B cell (primary cell): ENCODE data around the gene ERRFI1. TPM values are rescaled to one million over a fixed set of nuclear protein-coding genes. Genes with fewer than 3 reads are reported as not detected.

Experiments used
- ATAC-seq: fragments of 200-7000 bp; cut with Tn5 transposase; one replicate; pipeline ENCODE4 v1.10.0; 2021; ENCODE audit warnings: low read depth, mild to moderate bottlenecking, moderate number of reproducible peaks, moderate library complexity
- CTCF ChIA-PET: fragments of 350-600 bp; sonication (Branson Sonifier 250); formaldehyde crosslinking; loops from one replicate; lab custom pipeline; 2021; ENCODE audit warnings: antibody characterized with exemption, inconsistent platforms; lab: Charles Lee
- POLR2A ChIA-PET: fragments of 350-600 bp; sonication (Branson Sonifier 250); formaldehyde crosslinking; loops from one replicate; lab custom pipeline; 2021; ENCODE audit warnings: antibody characterized with exemption; lab: Charles Lee
- DNase-seq: peaks from one replicate; pipeline ENCODE4 v3.0.0; 2013
- H2AFZ ChIP-seq: 2 replicates; pipeline ENCODE4 v1.6.1; 2012; ENCODE audit warnings: mild to moderate bottlenecking, low read depth, low read length; ENCODE audit not compliant: insufficient read depth, poor library complexity, severe bottlenecking
- H3K27ac ChIP-seq, 2 donors: 1 replicate in 1 of 2; 2 replicates in 1 of 2; pipeline ENCODE4 v1.5.1; 2012 to 2013; ENCODE audit warnings: low read length in 2 of 2, mild to moderate bottlenecking in 2 of 2, moderate library complexity in 1 of 2
- H3K27me3 ChIP-seq, 4 experiments: fragments of 200-600 bp in 1 of 4; sonication (generic) in 1 of 4; replicated peaks in 1 of 4; 1 replicate in 2 of 4; 2 replicates in 2 of 4; pipeline versions ENCODE4 v1.6.1 to v1.7.0; 2013 to 2016; ENCODE audit warnings: low read length in 3 of 4, mild to moderate bottlenecking in 2 of 4, mixed read lengths in 1 of 4, moderate library complexity in 1 of 4; ENCODE audit not compliant: insufficient read depth in 4 of 4, control insufficient read depth in 3 of 4; ENCODE audit errors: control extremely low read depth in 1 of 4
- H3K36me3 ChIP-seq, 2 experiments: replicated peaks in 1 of 2; 1 replicate in 1 of 2; 2 replicates in 1 of 2; pipeline versions ENCODE4 v1.6.1 to v1.7.1; 2013; ENCODE audit warnings: low read length in 1 of 2; ENCODE audit not compliant: insufficient read depth in 2 of 2, control insufficient read depth in 1 of 2; ENCODE audit errors: control extremely low read depth in 1 of 2, extremely low read depth in 1 of 2
- H3K4me1 ChIP-seq, 2 donors: fragments of 200-600 bp in 1 of 2; sonication (generic) in 1 of 2; 1 replicate in 1 of 2; 2 replicates in 1 of 2; pipeline versions ENCODE4 v1.5.1 to v1.6.1; 2013 to 2017; ENCODE audit warnings: low read length in 2 of 2; ENCODE audit not compliant: control insufficient read depth in 2 of 2, insufficient read depth in 2 of 2
- H3K4me2 ChIP-seq: replicated peaks from 2 replicates; pipeline ENCODE3; 2012; ENCODE audit warnings: mild to moderate bottlenecking, low read depth, low read length; ENCODE audit not compliant: poor library complexity, severe bottlenecking
- H3K4me3 ChIP-seq, 5 experiments: fragments of 200-600 bp in 1 of 5; sonication (generic) in 1 of 5; 1 replicate in 3 of 5; 2 replicates in 2 of 5; pipeline versions ENCODE4 v1.5.1 to v1.7.0; 2011 to 2016; ENCODE audit warnings: low read length in 4 of 5, mild to moderate bottlenecking in 4 of 5, low read depth in 2 of 5, control low read depth in 1 of 5, moderate library complexity in 1 of 5; ENCODE audit not compliant: insufficient read depth in 1 of 5; ENCODE audit errors: control extremely low read depth in 1 of 5, extremely low read depth in 1 of 5
- H3K79me2 ChIP-seq: fragments of 200-600 bp; sonication (generic); one replicate; pipeline ENCODE4 v1.6.0; 2016; ENCODE audit warnings: low read length; ENCODE audit not compliant: control insufficient read depth, insufficient read depth
- H3K9ac ChIP-seq: fragments of 200-600 bp; sonication (generic); 2 replicates; pipeline ENCODE4 v1.6.1; 2017; ENCODE audit warnings: mild to moderate bottlenecking, low read length, moderate library complexity
- H3K9me3 ChIP-seq, 3 donors: one replicate each; pipeline versions ENCODE4 v1.6.1 to v1.7.1; 2013; ENCODE audit warnings: low read length in 2 of 3; ENCODE audit not compliant: control insufficient read depth in 2 of 3, insufficient read depth in 1 of 3; ENCODE audit errors: control extremely low read depth in 1 of 3
- H4K20me1 ChIP-seq: 2 replicates; pipeline ENCODE4 v1.6.0; 2012; ENCODE audit warnings: mild to moderate bottlenecking, low read length; ENCODE audit not compliant: insufficient read depth, control insufficient read depth, poor library complexity, severe bottlenecking
- H3K27ac Mint-ChIP-seq: one replicate; pipeline ENCODE4 v1.8.0; 2021; ENCODE audit warnings: mixed read lengths
- H3K27me3 Mint-ChIP-seq: one replicate; pipeline ENCODE4 v1.8.0; 2021; ENCODE audit warnings: mixed read lengths
- H3K4me1 Mint-ChIP-seq: one replicate; pipeline ENCODE4 v1.8.0; 2021; ENCODE audit warnings: mixed read lengths
- H3K4me3 Mint-ChIP-seq: one replicate; pipeline ENCODE4 v1.8.0; 2021; ENCODE audit warnings: mixed read lengths
- H3K9me3 Mint-ChIP-seq: one replicate; pipeline ENCODE4 v1.8.0; 2022; ENCODE audit warnings: mixed read lengths; ENCODE audit not compliant: insufficient read depth
- CTCF ChIP-seq: fragments of 200-600 bp; IDR thresholded peaks from one replicate; pipeline ENCODE4 v1.8.0; 2022; ENCODE audit warnings: antibody characterized with exemption, mild to moderate bottlenecking
- EZH2 ChIP-seq: IDR thresholded peaks from 2 replicates; pipeline ENCODE4 v1.6.1; 2012; ENCODE audit warnings: borderline replicate concordance, low read depth, mild to moderate bottlenecking, moderate library complexity, low read length; ENCODE audit not compliant: insufficient read depth, poor library complexity, severe bottlenecking
- WGBS: methylation state at CpG from one replicate; pipeline ENCODE4 v1.1.5; 2013; ENCODE audit warnings: missing lambda C conversion rate; ENCODE audit not compliant: insufficient coverage; 5-methylcytosine and 5-hydroxymethylcytosine counted together
- intact Hi-C: fragments of 100-400 bp; cut with micrococcal nuclease; formaldehyde crosslinking; loops from one replicate; pipeline ENCODE4 v1.10.0; 2022
- polyA plus RNA-seq: library from polyadenylated mRNA; depleted of rRNA; stranded (reverse); fragments of >200 nt; gene quantifications from 2 replicates; pipeline ENCODE4 v1.2.3, GENCODE V29; 2012
- total RNA-seq, 2 donors: library from RNA; stranded (reverse); fragments of 120-200 nt in 1 of 2; gene quantifications; 1 replicate in 1 of 2; 2 replicates in 1 of 2; pipeline versions ENCODE4 v1.2.3 to v1.2.4, GENCODE V29; 2013 to 2022

ERRFI1 gene
- total and polyA plus RNA-seq, 2 donors (not counting 1 experiment from before 2014, with no cell fraction given), result 1.5 to 2.0 TPM

GRCh38 chr1:8015036-8015808 is 10.9 kb downstream of the ERRFI1 start:
- Histone ChIP-seq H3K4me2 (no peak overlapping the region), H3K9me3 (peaks cover 0 to under 1% (median 0%) of the 10 kb centered on the region in 3 donors), H3K79me2 (no peaks in the 10 kb centered on the region), H3K4me3 (no peak overlapping the region), H3K27me3 (peaks cover 0 to 25% (median 11%) of the 10 kb centered on the region in 4 experiments), H2AFZ (no peak overlapping the region), H3K4me1 (peaks cover 3 to 8% of the 10 kb centered on the region in 2 donors), H3K9ac (no peak overlapping the region), H3K27ac (no peak overlapping the region), H3K36me3 (no peaks in the 10 kb centered on the region), H4K20me1 (no peaks in the 10 kb centered on the region)
- no peak overlapping the region for H3K4me3 Mint-ChIP-seq
- intact Hi-C loops, result loop anchor here (1.0 kb wide), 1 partner anchor 334 kb away; no protein-coding TSS in a partner anchor
- TF ChIP-seq CTCF, result peak; percentile 80
- TF ChIP-seq EZH2, result no peak
- 93% methylated on average over 3 of the region's 8 CpGs for WGBS
- ATAC-seq (peak; percentile 57), DNase-seq (peak; percentile 68)
- H3K27me3 Mint-ChIP-seq, result peaks cover 27% of the 10 kb centered on the region
- no peak overlapping the region for H3K27ac Mint-ChIP-seq
- CTCF ChIA-PET, result interaction anchor here (0.6 to 9.9 kb wide), 38 partner anchors 8 to 862 kb away, joined by 3 to 182 read pairs (median 4); partner anchors contain the start of genes ERRFI1 and PARK7
- peaks cover 4% of the 10 kb centered on the region for H3K4me1 Mint-ChIP-seq
- no peaks in the 10 kb centered on the region for H3K9me3 Mint-ChIP-seq
- POLR2A ChIA-PET, result no interaction called here
